NCI-H2107 treated with DMSO at 0.1 percent for 48 hours (cell line): ENCODE data around the gene HADH.
A peak's percentile ranks its signal among the peaks of the same experiment; 100 is the strongest.

Experiments used
- DNase-seq: peaks from one replicate; lab custom pipeline; 2025; ENCODE audit not compliant: unreplicated experiment; lab: John Stamatoyannopoulos, UW

Gene HADH

GRCh38 chr4:108055787-108056186 lies 66.1 kb downstream of the HADH start:
- DNase-seq = no peak

DNA sequence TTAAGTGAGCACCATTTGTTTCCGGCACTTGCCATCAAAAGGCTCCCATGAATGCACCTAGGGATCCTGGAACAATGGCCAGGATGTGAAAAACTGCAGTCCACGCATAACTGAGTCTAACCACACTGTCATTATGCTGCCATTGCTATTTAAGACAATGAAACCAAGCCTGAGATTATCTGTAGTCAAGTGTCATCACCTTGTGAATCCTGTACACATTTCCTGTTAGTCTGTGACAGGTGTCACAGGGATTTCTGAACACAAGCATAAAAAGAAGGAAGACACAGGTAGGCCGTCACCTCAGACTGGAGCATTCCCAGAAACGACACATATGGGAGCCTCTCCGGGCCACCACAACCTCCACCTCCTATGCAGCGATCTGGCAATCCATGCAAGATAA lies 66.7 kb downstream of the HADH start:
- no peak for DNase-seq

DNA sequence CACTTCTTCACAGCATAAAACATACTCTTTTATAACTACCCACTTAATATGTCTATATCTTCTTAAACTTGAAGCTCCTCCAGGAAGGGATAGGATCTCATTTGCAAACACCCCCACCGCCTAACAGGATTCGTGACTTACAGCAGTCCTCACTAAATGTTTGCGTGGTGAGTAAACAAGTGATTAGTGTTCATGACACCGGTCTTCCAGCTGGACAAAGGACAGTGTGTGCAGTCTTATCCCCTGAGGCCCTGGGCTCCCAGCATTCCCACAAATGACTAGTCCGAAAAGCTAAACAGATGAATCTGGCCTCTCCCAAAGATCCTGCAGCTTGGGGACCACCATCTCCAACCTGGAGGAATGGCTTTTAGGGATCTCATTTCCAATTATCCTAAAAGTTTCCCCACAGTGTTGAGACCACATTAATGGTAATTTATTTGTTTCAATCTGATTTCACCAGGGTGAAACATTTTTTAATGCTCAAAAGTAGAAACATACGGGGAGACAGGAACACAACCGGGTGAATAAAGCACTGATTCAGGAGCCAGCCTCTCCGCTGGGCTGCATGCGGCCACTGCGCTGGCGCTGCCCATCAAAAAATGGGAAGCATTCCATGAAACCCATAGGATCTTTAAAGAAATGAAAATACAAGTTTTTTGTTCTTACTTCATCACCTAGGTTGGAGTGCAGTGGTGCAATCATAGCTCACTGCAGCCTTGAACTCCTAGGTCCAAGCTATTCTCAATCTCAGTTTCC lies 69.2 kb downstream of the HADH start:
- DNase-seq = no peak

DNA sequence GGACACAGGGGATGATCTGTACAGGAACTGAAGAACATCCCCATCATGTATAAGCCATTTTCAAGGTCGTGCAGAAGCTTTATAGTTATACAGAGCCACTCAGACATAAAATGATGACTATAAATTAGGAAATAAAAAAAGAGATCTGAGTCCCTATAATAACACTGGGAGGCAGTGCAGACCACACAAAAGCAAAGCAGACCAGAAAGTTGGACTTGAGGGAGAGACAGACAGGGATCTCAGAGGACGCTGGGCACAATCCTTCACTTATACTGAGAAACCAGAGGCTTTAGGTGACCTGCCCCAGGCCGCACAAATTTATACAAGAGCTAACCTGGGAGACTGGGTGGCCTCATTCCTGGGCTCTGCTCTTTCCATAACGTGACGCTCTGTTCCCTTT lies 70.5 kb downstream of the HADH start:
- no peak for DNase-seq

GRCh38 chr4:108060686-108061321 lies 71.1 kb downstream of the HADH start:
- DNase-seq = no peak

DNA sequence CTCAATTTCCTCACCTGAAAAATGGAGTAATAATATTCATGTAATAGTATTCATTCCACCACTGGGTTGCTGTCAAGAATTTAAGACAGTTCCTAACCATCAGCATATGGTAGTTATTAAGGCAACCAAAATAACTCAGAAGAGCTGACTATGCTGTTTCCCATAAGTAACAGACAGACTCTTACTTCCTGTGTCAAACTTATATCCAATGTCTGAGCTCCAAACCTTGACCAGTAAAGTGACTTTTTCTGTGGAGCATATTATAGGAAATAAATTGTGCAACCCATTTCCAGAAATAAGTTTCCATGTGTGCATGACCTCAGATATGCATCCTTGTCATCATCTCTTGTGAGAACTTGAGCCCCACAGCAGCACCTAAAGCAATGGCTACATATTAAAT lies 78.8 kb downstream of the HADH start:
- DNase-seq = no peak

DNA sequence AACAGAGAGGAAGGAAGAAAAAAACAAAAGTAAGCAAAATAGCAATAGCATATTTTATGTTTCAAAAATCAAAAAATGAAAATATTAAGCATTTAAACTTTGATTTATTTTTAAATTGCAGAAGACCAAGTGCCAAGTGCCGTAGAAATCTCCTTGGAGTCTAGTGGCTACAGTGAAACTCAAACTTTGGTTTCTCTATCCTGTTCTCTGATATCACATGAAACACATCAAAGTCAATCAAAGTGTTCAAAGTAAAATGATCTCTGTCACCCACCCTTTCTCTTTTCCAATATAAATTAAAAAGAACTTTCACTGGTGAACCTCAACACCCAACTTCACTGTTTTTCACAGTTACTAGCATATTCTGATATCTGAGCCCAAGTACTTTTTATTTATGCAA lies 81.1 kb downstream of the HADH start:
- no peak for DNase-seq

DNA sequence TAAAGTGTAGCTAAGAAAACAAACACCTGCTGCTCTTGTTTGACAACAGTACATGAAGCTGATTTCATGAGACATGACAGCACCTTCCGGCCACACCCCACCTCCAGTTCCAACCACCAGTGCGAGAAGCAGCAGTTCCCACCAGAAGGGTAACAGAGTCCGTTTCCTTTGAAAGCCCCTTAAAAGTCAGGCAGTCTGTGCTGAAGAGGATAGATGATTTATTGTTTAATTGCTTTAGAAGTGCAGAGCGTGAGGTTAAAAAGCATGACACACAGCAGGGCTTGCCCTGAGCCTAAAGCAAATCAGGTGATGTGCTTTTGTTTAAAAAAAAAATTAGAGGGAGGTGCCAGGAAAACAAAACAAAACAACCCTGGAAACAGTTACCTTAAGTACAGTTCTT lies 82.6 kb downstream of the HADH start:
- DNase-seq = peak; percentile 21

DNA sequence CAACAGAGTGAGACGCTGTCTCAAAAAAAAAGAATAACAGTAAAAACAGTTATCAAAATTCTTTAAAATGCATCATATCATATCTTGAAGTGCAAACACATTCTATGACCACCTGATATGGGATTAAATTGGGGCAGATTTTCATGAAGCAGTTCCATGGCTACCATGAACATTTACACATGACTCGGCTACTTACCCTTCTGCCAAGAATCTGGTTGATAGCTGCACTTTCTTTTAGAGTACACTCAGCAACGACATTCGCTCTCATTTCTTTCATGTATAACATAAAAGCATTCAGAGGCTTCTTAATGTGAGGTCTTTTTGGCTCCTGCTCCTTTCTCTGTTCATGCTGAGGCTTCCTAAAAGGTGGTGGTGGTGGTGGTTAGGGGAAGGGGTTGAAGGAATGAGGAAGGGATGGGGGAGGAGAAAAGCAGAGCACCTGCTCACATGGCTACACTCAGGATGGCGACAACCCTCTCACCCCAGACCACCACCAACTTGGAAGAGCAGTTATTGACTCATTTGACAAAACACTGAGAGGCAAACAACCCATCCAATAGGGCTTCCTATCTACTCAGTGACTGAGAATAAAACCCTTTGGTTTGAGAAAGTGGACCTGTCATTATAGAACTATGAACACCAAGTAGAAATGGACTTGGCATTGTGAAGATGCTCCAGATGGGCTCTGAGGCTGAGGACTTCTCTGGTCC lies 88.5 kb downstream of the HADH start:
- no peak for DNase-seq

DNA sequence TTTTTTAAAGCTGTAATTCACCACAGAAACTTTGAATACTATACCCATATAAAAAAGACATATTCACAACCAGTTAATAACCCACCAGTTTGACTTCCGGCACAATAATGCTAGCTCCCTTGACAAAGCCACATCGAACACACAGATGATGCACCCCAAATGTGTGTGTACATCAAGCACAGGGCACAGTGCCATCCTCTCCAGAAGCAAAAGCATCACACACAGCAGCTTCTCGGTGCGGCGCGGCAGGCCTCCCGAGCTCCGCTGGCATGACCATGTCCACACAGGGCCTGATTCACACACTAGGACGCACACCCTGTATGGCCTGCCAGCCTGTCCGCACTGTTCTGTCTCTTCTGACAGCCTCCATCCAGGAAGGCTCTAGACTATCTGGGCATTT lies 91.1 kb downstream of the HADH start:
- DNase-seq = no peak

DNA sequence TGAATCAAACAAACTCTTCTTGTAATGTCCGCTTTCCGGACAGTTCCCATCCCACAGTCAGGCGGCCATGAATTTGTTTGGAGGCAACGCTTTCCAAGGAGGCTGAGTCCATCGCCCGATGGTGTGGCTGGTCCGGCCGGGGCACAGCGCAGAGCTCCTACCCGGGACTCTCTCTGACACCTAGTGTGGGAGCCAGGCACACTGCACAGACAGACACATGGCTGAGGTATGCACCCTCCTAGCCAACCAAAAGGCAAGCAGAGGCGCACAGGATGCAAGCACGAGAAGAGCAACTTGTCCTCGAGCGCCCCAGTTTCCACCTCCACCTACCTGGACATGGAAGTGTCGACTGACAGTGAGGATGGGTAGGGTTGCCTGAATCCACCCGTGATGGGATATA lies 91.6 kb downstream of the HADH start:
- no peak for DNase-seq
